ENCODE measurements around the gene GREM2.

GREM2 gene

DNA sequence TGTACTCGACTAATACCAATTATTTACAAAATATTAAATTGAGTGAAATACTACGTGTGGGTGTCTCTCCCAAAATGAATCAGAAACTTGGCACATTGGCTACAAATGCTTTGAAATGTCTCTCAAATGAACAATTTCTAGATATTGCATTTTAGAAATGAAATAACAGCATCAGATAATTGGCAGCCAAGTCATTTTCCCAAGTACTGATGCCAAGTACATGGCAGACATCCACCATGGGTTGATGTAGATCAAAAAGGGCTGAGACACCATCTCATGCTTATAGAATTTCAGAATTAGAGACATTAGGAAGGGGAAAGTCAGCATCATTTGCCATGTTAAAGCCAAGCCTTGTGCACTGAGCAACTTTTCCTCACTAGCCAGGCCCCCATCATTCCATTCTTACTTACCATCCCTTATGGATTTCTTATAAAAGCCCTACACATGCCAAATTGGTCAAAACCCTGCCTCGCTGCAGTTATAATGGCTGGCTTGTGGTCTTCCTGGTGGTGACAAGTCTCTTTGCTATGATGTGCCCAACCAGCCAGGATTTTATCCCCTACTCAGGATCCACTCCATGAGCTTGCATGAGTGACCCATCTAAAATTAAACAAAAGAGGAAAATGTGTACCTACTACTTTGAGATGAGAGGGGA lies 73.1 kb downstream of the GREM2 start:
- H3K4me1 ChIP-seq (ENCODE audit: control extremely low read depth in 1 of 4, control insufficient read depth in 4 of 4, insufficient read depth in 4 of 4, low read length in 3 of 4): no peaks in the 10 kb centered on the region
- no peak for DNase-seq
- WGBS (ENCODE audit: insufficient coverage): no CpG with 5 or more reads among the region's 3 CpGs
- H3K27ac ChIP-seq (ENCODE audit: insufficient read depth in 1 of 2, low read depth in 1 of 2, low read length in 2 of 2, poor library complexity in 1 of 2, severe bottlenecking in 2 of 2): no peak overlapping the region
- ChIA-PET CTCF (interaction anchor here (1.5 kb wide), 1 partner anchor 10 kb away, joined by 3 read pairs; no protein-coding TSS in a partner anchor), POLR2A (no interaction called here)
- H3K4me3 ChIP-seq (ENCODE audit: control insufficient read depth in 1 of 7, extremely low read depth in 1 of 7, insufficient read depth in 4 of 7, low read depth in 2 of 7, low read length in 6 of 7): no peak overlapping the region
- peaks cover 0 to 3% (median 0%) of the 10 kb centered on the region in 5 experiments for H3K27me3 ChIP-seq (replicated peaks in 2 of 5; ENCODE audit: control insufficient read depth in 4 of 5, insufficient read depth in 5 of 5, low read length in 4 of 5)
- no peaks in the 10 kb centered on the region for H3K36me3 ChIP-seq (ENCODE audit: control insufficient read depth in 4 of 4, insufficient read depth in 4 of 4, low read length in 3 of 4)
- H3K9me3 ChIP-seq (ENCODE audit: control extremely low read depth in 1 of 5, control insufficient read depth in 4 of 5, insufficient read depth in 2 of 5, low read depth in 1 of 5, low read length in 4 of 5): no peaks in the 10 kb centered on the region

DNA sequence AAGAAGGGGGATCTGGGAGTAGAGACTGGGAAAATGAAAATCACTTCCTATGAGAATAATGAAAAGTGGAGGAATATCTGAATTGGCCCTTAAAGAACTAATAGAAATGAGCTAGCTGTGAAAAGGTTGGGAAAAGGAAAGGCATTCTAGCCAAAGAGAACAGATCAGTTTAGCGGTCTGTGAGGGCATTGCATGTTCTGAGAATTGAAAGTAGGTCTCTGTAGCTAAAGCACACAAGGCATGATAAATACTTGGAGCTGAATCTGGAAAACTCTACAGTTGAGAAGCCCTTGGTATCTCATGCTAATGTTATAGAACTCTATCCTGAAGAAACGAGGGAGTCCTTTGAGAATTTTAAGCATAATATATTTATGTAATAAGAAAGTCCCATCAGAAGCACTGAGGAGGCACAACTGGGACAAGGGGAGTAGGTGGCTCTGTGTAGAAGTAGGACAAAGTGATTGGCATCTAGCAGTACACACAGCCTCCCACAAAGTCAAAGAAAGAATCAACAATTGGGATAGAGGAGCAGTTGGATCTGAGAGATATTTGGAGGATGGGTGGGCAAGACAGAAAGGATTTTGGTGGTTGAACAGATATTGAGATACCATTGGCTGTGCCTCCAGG lies 78.7 kb downstream of the GREM2 start:
- no peaks in the 10 kb centered on the region for H3K4me1 ChIP-seq (ENCODE audit: control extremely low read depth in 1 of 4, control insufficient read depth in 4 of 4, insufficient read depth in 4 of 4, low read length in 3 of 4)
- WGBS (ENCODE audit: insufficient coverage): 100% methylated on average over 1 of the region's 2 CpGs
- H3K9me3 ChIP-seq (ENCODE audit: control extremely low read depth in 1 of 5, control insufficient read depth in 4 of 5, insufficient read depth in 2 of 5, low read depth in 1 of 5, low read length in 4 of 5): no peaks in the 10 kb centered on the region
- no peak overlapping the region for H3K4me3 ChIP-seq (ENCODE audit: control insufficient read depth in 1 of 7, extremely low read depth in 1 of 7, insufficient read depth in 4 of 7, low read depth in 2 of 7, low read length in 6 of 7)
- DNase-seq: no peak
- H3K36me3 ChIP-seq (ENCODE audit: control insufficient read depth in 4 of 4, insufficient read depth in 4 of 4, low read length in 3 of 4): no peaks in the 10 kb centered on the region
- peaks cover 0 to 2% (median 0%) of the 10 kb centered on the region in 5 experiments for H3K27me3 ChIP-seq (replicated peaks in 2 of 5; ENCODE audit: control insufficient read depth in 4 of 5, insufficient read depth in 5 of 5, low read length in 4 of 5)
- ChIA-PET CTCF (no interaction called here), POLR2A (no interaction called here)
- H3K27ac ChIP-seq (ENCODE audit: insufficient read depth in 1 of 2, low read depth in 1 of 2, low read length in 2 of 2, poor library complexity in 1 of 2, severe bottlenecking in 2 of 2): no peak overlapping the region

DNA sequence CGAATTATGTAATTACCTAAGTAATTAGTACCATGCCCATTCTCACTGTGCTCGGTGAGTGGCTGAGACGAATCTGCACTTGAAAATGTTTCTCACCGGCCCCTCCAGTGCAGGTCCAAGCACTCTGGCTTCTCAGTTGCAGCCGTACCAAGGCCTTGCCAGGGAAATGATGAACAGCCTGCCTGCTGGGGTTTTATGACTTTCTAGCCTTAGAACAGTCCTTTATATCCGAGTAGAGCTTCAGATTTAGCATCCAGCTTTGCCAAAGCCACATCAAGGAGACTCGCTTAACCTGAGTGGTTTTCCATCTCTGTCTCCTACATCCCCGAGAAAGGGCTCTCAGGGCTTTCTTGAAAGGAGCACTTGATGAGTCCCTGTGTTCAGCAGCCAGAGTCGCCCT lies 83.4 kb downstream of the GREM2 start:
- peaks cover 0 to 2% (median 0%) of the 10 kb centered on the region in 5 experiments for H3K27me3 ChIP-seq (replicated peaks in 2 of 5; ENCODE audit: control insufficient read depth in 4 of 5, insufficient read depth in 5 of 5, low read length in 4 of 5)
- ChIA-PET POLR2A (no interaction called here), CTCF (no interaction called here)
- H3K36me3 ChIP-seq (ENCODE audit: control insufficient read depth in 4 of 4, insufficient read depth in 4 of 4, low read length in 3 of 4): no peaks in the 10 kb centered on the region
- DNase-seq: no peak
- no peaks in the 10 kb centered on the region for H3K9me3 ChIP-seq (ENCODE audit: control extremely low read depth in 1 of 5, control insufficient read depth in 4 of 5, insufficient read depth in 2 of 5, low read depth in 1 of 5, low read length in 4 of 5)
- no peak overlapping the region for H3K4me3 ChIP-seq (ENCODE audit: control insufficient read depth in 1 of 7, extremely low read depth in 1 of 7, insufficient read depth in 4 of 7, low read depth in 2 of 7, low read length in 6 of 7)
- H3K27ac ChIP-seq (ENCODE audit: insufficient read depth in 1 of 2, low read depth in 1 of 2, low read length in 2 of 2, poor library complexity in 1 of 2, severe bottlenecking in 2 of 2): no peak overlapping the region
- WGBS (ENCODE audit: insufficient coverage): 87% methylated on average over 8 of the region's 9 CpGs
- H3K4me1 ChIP-seq (ENCODE audit: control extremely low read depth in 1 of 4, control insufficient read depth in 4 of 4, insufficient read depth in 4 of 4, low read length in 3 of 4): no peaks in the 10 kb centered on the region

DNA sequence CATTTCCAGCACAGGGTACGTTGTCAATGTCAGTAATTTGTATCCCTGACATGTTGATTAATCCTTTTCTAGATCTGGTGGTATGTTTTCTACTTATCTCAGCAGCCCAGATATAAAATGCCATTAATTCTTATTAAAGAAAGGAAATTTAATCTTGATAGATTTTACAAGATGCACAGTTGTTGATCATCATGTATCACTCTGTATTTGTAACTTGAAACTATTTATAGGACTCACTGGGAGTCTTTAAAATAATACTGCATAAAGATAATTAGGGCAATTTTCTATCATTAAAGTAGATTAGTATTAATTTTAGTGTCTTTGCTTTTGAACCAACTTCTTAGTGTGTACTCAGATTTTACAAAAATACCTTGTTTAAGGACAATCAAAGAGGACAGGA lies 84.9 kb downstream of the GREM2 start:
- no peak for DNase-seq
- POLR2A ChIA-PET: no interaction called here
- Histone ChIP-seq H3K9me3 (ENCODE audit: control extremely low read depth in 1 of 5, control insufficient read depth in 4 of 5, insufficient read depth in 2 of 5, low read depth in 1 of 5, low read length in 4 of 5) (no peaks in the 10 kb centered on the region), H3K4me3 (ENCODE audit: control insufficient read depth in 1 of 7, extremely low read depth in 1 of 7, insufficient read depth in 4 of 7, low read depth in 2 of 7, low read length in 6 of 7) (no peak overlapping the region), H3K27me3 (replicated peaks in 2 of 5; ENCODE audit: control insufficient read depth in 4 of 5, insufficient read depth in 5 of 5, low read length in 4 of 5) (peaks cover 0 to 2% (median 0%) of the 10 kb centered on the region in 5 experiments), H3K27ac (ENCODE audit: insufficient read depth in 1 of 2, low read depth in 1 of 2, low read length in 2 of 2, poor library complexity in 1 of 2, severe bottlenecking in 2 of 2) (no peak overlapping the region), H3K4me1 (ENCODE audit: control extremely low read depth in 1 of 4, control insufficient read depth in 4 of 4, insufficient read depth in 4 of 4, low read length in 3 of 4) (no peaks in the 10 kb centered on the region), H3K36me3 (ENCODE audit: control insufficient read depth in 4 of 4, insufficient read depth in 4 of 4, low read length in 3 of 4) (no peaks in the 10 kb centered on the region)
- WGBS (ENCODE audit: insufficient coverage): no CpG with 5 or more reads among the region's 1 CpG
- CTCF ChIA-PET: no interaction called here

DNA sequence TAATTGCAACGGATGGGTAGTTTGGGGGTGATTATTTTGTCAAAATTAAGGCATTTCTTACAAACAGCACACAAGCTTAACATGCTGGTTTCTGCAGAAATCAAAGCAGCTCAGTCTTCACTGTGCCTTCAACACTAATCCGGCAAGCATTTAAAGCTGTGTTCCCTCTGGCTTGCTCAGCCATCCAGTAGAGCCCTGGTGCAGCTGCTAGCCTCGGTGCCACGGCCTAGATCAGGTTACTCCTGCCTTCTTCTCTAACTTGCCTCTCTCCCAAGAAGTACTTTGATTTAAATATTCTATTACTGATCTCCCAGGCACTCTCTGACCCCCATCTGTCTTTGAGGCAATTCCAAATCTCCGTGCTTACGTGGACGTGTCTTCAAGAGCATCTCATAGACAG lies 85.6 kb downstream of the GREM2 start:
- Histone ChIP-seq H3K4me1 (ENCODE audit: control extremely low read depth in 1 of 4, control insufficient read depth in 4 of 4, insufficient read depth in 4 of 4, low read length in 3 of 4) (no peaks in the 10 kb centered on the region), H3K4me3 (ENCODE audit: control insufficient read depth in 1 of 7, extremely low read depth in 1 of 7, insufficient read depth in 4 of 7, low read depth in 2 of 7, low read length in 6 of 7) (no peak overlapping the region), H3K9me3 (ENCODE audit: control extremely low read depth in 1 of 5, control insufficient read depth in 4 of 5, insufficient read depth in 2 of 5, low read depth in 1 of 5, low read length in 4 of 5) (no peaks in the 10 kb centered on the region), H3K27me3 (replicated peaks in 2 of 5; ENCODE audit: control insufficient read depth in 4 of 5, insufficient read depth in 5 of 5, low read length in 4 of 5) (peaks cover 0 to 2% (median 0%) of the 10 kb centered on the region in 5 experiments), H3K36me3 (ENCODE audit: control insufficient read depth in 4 of 4, insufficient read depth in 4 of 4, low read length in 3 of 4) (no peaks in the 10 kb centered on the region), H3K27ac (ENCODE audit: insufficient read depth in 1 of 2, low read depth in 1 of 2, low read length in 2 of 2, poor library complexity in 1 of 2, severe bottlenecking in 2 of 2) (no peak overlapping the region)
- POLR2A ChIA-PET: no interaction called here
- 74% methylated on average over 6 of the region's 7 CpGs for WGBS (ENCODE audit: insufficient coverage)
- DNase-seq: no peak
- CTCF ChIA-PET: no interaction called here

DNA sequence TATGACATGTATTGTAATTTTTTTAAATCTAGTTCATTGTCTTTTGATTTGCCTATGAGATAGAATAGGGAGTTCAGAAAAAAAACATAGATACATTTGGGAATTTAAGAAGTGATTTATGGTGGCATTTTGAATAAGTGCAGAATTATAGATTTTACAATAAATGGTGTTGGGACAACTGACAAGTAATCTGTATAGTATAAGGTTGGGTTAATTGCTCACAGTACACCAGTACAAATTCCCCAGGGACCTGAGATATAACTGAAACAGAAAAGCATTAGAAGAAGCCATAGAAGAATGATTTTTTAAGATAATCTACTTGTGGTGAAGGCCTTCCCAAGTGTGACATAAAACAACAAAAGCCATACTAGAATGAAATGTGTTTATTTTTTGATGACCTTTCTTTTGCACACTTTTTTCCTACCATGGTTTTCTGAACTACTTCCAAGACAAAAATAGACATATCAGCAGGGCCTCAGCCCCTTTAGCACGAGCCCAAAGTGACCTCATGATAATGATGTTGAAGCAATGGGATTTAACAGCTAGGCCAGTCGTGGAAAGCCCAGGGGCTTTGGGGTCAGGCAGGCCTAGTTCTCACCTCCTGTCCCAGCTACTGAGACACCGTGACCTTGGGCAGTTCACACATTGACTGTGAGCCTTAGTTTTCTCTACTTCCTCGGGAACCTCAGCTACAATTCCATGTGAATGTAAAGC lies 87.4 kb downstream of the GREM2 start:
- H3K27me3 ChIP-seq (replicated peaks in 2 of 5; ENCODE audit: control insufficient read depth in 4 of 5, insufficient read depth in 5 of 5, low read length in 4 of 5): peaks cover 0 to 2% (median 0%) of the 10 kb centered on the region in 5 experiments
- 87% methylated on average over 2 of the region's 4 CpGs for WGBS (ENCODE audit: insufficient coverage)
- ChIA-PET CTCF (no interaction called here), POLR2A (no interaction called here)
- H3K4me3 ChIP-seq (ENCODE audit: control insufficient read depth in 1 of 7, extremely low read depth in 1 of 7, insufficient read depth in 4 of 7, low read depth in 2 of 7, low read length in 6 of 7): no peak overlapping the region
- no peak overlapping the region for H3K27ac ChIP-seq (ENCODE audit: insufficient read depth in 1 of 2, low read depth in 1 of 2, low read length in 2 of 2, poor library complexity in 1 of 2, severe bottlenecking in 2 of 2)
- DNase-seq: no peak
- H3K9me3 ChIP-seq (ENCODE audit: control extremely low read depth in 1 of 5, control insufficient read depth in 4 of 5, insufficient read depth in 2 of 5, low read depth in 1 of 5, low read length in 4 of 5): no peaks in the 10 kb centered on the region
- H3K4me1 ChIP-seq (ENCODE audit: control extremely low read depth in 1 of 4, control insufficient read depth in 4 of 4, insufficient read depth in 4 of 4, low read length in 3 of 4): no peaks in the 10 kb centered on the region
- no peaks in the 10 kb centered on the region for H3K36me3 ChIP-seq (ENCODE audit: control insufficient read depth in 4 of 4, insufficient read depth in 4 of 4, low read length in 3 of 4)

DNA sequence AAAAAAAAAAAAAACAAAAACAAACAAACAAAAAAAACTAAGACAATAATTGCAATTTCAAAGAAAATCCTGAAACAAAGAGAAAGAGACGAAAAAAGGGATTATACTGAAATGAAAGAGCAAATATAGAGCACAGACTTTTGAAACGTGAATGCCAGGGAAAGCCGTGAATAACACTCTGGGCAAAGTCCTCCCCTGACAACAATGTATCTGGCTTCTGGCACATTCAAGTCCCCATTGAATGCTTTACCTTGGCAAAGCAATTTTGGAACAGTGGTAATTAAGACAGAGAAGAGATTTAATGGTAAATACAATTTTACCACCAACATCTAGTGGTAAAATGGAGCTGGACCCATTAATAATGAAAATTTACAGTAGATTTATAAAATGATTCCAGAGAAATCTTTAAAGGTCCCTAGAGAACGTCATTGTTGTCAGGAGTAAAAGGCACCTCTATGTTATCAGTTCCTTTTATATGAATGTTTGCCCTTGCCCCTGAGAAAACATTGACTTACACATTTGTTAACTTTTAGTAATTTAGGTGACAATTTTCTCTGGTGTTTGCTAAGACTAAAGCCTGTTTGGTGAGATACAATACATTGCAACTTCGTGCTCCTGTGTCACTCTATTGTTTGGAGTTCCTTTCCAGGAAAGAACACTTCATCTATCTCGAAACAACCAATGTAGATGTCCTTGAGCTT lies 89.7 kb downstream of the GREM2 start:
- Histone ChIP-seq H3K9me3 (ENCODE audit: control extremely low read depth in 1 of 5, control insufficient read depth in 4 of 5, insufficient read depth in 2 of 5, low read depth in 1 of 5, low read length in 4 of 5) (no peaks in the 10 kb centered on the region), H3K4me3 (ENCODE audit: control insufficient read depth in 1 of 7, extremely low read depth in 1 of 7, insufficient read depth in 4 of 7, low read depth in 2 of 7, low read length in 6 of 7) (no peak overlapping the region), H3K4me1 (ENCODE audit: control extremely low read depth in 1 of 4, control insufficient read depth in 4 of 4, insufficient read depth in 4 of 4, low read length in 3 of 4) (no peaks in the 10 kb centered on the region), H3K27me3 (replicated peaks in 2 of 5; ENCODE audit: control insufficient read depth in 4 of 5, insufficient read depth in 5 of 5, low read length in 4 of 5) (no peaks in the 10 kb centered on the region), H3K27ac (ENCODE audit: insufficient read depth in 1 of 2, low read depth in 1 of 2, low read length in 2 of 2, poor library complexity in 1 of 2, severe bottlenecking in 2 of 2) (no peak overlapping the region), H3K36me3 (ENCODE audit: control insufficient read depth in 4 of 4, insufficient read depth in 4 of 4, low read length in 3 of 4) (no peaks in the 10 kb centered on the region)
- ChIA-PET CTCF (no interaction called here), POLR2A (no interaction called here)
- 86% methylated on average over 4 of the region's 6 CpGs for WGBS (ENCODE audit: insufficient coverage)
- DNase-seq: no peak

Measured in common myeloid progenitor, CD34-positive (primary cell).